Suppressor macrophage (primary cell): ENCODE results near the gene IDS.
"Not testable (repeated sequence)": the region's sequence is repeated elsewhere in the genome, so short reads cannot be mapped to it uniquely, and the experiment has no call there.

Experiments used
- DNase-seq, 4 experiments: peaks; one replicate each; pipeline ENCODE4 v3.0.0-alpha.2; 2020 to 2022

Gene IDS

DNA sequence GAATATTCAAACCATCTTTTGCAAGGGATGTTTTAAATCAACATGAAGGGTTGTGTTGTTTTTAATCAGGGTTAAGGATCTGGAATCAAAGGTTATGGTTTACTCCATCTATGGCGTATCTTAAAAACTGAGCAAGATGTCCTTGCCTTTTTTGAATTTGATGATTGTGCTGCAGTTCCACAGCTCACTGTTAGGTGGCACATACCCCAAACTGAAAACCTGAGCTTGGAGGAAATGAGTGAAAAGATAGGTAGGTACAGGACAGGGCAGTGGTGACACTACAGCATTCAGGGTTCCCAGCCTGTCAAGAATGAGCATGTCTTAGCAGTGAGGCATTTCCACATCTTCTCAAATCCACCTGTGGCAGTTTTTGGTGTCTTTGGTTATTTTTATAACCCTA, 22.6 kb upstream of the IDS start:
- DNase-seq = peak in 2 of 4 experiments; percentile 25 to 36

DNA sequence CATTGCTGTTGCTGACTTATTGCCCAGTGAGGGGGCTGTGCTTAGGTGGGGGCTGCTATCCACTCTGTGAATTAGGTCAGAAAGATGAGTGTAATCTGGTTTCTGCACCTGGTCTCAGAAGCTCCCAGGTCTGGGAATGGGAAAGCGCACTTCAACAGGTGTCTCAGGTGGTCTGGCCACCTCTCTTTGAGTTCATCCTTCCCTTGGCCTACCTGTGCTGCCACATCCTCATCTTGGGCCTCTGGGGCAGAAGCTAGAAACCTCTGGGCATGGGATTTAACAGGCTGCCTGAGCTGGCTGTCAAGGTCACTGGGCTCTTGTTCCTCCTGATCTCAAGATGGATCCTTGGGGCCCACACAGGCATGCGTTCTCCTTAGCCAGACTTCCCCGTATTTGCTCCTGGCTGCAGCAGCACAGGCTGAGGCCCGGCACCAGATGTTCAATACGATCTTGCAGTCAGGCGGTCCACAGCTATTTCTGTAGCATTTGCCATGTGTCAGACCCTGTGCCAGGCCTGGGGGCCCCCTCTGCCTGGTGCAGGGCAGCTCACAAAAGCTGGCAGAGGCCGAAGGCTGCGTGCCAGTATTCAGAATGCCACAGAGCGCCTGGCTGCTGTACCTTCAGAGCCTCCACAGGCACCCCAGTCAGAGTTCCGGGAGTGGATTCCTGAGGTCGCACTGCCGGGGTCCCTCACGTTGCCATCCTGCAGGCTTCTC, 21.4 kb upstream of the IDS start:
- peak in 2 of 4 experiments; percentile 3 to 28 for DNase-seq

DNA sequence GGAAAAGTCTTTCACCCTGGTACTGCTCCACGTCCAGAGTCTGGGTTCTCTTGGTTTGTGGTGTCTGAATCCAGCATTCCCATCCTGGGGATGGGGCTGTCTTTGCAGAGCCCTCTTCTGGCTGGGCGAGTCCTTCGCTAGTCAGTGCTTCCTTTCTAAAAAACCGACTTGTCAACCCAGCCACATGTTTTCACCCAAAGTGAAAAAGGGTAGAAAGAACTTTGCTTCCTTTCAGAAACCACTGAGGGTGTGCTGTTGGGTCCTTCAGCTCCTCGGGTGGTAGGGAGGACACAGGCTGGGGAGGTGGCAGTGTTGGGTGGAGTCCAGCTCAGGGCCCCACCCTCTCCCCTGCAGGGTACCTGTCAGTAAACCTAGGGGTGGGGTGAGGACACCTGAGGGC, 20.8 kb upstream of the IDS start:
- DNase-seq = not testable (repeated sequence)

DNA sequence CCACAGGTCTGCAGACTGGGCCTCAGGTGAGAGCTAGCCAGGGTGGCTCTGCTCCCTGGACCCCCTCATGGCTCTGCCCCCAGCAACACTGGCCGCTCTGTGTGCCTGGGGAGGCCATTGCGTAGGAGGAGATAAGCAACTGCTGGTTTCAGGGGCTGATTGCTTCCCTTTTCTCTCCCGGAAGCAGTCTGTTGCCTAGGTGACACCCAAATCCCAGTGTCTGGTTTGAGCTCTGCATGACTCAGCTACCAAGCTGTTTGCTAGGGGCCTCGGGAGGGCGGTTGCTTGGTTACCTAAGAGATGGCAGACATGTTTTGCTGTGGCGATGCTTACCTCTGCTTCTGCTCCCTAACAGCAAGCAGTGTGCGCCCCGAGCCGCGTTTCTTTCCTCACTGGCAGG, 20.3 kb upstream of the IDS start:
- peak; percentile 54 to 75 (median 68) for DNase-seq

DNA sequence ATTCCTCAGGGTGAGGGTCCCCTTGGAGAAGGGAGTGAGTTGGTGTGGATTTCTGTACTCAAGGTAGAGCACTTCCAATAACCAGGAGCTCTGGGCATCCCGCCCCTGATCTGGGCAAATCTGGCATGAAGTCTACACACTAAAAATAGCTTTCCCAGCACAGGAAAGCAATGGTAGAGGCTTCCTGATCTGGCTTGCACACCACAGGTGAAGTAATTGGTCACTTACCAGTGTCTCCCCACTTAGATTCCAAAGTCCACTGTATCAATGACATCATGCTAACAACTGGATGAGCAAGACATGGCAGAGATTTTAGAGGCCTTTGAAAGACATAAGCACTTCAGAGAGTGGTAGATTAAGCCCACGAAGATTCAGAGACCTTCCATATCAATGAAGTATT, 17.8 kb upstream of the IDS start:
- no peak for DNase-seq

DNA sequence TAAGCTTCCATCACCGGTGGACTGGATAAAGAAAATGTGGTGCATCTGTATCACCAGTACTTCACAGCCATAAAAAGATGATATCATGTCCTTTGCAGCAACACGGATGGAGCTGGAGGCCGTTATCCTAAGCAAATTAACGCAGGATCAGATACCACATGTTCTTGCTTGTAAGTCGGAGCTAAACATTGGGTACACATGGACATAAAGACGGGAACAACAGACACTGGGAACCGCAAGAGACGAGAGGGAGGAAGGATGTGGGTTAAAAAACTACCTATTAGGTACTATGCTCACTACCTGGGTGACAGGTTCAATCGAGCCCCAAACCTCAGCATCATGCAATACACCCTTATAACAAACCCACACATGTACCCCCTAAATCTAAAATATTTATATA, 16.3 kb upstream of the IDS start:
- no peak for DNase-seq

DNA sequence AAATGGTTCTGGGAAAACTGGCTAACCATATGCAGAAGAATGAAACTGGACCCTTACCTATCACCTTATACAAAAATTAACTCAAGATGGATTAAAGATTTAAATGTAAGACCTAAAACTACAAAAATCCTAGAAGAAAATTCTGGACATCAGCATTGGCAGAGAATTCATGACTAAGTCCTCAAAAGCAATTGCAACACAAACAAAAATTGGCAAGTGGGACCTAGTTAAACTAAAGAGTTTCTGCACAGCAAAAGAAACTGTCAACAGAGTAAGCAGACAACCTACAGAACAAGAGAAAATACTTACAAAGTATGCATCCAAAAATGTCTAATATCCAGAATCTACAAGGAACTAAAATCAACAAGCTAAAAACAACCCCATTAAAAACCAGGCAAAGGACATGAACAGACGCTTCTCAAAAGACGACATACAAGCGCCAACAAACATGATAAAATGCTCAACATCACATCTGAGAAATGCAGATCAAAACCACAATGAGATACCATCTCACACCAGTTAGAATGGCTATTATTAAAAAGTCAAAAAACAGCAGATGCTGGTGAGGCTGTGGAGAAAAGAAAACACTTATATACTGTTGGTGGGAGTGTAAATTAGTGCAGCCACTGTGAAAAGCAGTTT, 15.7 kb upstream of the IDS start:
- not testable (repeated sequence) for DNase-seq

DNA sequence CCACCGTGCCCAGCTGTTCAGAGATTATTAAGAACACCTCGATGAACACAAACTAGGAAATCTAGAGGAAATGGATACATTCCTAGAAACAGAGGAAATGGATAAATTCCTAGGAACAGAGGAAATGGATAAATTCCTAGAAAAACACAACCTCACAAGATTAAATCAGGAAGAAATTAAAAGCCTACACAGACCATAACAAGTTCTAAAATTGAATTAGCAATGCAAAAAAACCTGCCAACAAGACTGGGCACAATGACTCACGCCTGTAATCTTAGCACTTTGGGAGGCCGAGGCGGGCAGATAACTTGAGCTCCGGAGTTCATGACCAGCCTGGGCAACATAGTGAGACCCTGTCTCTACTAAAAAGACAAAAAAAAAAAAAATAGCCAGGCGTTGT, 13.1 kb upstream of the IDS start:
- no peak for DNase-seq

DNA sequence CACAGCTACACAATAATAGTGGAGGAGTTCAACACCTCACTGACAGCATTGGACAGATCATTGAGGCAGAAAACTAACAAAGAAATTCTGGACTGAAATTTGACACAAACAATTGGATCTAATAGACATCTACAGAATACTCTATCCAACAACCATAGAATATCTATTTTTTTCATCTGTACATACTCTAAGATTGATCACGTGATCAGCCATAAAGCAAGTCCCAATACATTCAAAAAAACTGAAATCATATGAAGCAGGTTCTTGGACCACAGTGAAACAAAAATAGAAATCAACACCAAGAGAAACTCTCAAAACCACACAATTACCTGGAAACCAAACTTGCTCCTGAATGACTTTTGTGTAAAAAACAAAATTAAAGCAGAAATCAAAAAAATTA, 12.2 kb upstream of the IDS start:
- DNase-seq = no peak

DNA sequence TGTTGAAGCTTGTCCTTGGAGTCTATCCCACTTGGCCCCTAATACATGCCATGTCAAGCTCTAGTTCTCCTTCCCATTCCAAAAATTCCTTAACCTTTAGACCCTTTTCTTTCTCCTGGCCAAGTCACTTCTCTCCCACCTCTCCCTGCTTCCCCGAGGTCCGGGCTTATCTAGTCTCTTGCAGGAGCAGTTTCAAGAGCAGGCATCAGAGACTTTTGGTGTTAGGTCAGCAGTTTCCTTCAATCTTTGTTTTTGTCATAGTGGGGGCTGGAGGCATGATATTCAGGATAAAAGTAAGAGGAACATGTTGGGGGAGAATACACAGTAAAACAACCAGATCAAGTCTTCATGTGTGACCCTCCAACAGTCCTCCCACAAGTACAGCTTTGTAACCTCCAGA, 11.5 kb upstream of the IDS start:
- no peak for DNase-seq

DNA sequence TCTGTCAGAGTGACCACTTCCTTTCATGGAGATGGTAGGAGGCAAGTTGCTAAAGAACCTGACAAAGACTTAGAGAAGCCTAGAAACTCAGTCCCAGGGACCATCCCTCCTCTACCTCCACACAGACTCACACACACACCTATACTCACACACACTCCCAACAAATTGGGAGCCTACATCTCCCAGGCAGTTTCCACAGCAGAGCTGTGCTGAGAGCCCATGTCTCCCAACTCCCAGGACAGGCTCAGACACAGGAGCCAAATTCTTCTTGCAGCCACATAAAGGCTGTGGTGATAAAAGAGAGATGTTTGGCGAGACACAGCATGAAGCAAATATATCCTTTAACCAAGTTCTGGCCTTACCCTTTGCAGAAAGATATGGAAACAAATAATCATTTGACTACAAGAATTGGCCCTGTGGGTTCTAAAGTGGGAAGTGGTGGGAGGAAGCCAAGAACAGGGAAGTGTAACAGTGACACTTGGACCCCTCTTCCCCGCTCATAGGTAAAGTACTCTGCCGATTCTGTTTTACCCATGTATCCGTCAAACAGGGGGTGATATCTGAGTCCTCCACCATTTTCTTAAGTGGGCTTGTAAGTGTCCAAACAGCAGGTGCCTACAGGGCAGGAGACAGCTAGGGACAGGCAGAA, 11.0 kb upstream of the IDS start:
- peak in 3 of 4 experiments; percentile 27 to 36 (median 30) for DNase-seq

DNA sequence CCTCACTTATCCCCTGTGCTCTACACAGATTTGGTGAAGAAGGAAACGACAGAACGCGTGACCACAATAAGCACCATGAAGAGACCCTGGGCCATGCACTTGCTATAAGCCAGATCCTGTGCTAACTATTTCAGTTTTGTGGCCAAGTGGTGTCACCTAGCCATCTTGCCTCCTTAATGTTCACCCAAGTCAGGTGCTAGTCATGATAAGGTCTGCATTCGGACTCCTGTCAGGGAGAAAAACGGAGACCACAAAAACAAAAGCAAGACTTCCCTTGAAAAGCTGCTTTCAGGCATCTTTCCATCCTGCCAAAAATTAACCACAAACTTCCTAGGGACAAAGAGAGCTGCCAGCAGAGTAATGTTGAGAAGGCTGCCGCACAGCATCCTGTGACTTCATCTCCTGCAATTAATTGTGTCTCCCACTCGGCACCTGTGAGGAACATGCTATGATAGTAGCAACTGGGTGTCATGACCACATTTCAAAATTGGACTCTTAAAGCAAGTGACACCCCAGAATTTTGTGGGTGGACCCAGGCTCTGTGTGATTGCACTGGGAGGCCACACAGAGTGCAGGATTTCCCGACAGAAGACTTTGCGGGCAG, 8.8 kb upstream of the IDS start:
- peak in 1 of 4 experiments; percentile 12 for DNase-seq

DNA sequence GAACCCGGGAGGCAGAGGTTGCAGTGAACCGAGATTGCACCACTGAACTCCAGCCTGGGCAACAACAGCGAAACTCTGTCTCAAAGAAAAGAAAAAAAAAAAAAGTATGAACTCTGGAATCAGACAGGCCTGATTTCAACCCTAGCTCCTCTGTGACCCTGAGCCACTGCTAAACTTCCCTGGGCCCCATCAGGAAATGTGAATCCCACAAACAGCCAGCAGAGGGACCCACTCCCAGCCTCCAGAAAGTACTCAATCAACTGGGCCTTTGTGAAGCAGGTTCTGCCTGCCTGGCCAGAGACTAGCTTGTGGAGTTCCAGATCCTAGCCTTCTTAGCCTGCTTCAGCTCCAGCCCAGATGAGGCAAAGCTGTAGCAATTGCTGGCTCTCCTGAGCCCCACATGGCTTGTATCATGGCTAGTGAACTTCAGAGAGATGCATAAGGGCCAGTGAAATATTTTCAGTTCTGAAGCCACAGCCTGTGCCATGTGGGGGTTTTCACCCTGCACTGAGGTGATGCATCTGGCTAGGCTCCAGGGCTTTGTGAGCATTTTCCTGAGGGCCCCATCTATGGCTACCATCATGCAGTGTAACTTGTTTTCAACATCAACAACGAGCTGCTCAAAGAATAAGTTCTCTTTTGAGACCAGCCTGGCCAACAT, 7.2 kb upstream of the IDS start:
- peak; percentile 62 to 71 (median 68) for DNase-seq

DNA sequence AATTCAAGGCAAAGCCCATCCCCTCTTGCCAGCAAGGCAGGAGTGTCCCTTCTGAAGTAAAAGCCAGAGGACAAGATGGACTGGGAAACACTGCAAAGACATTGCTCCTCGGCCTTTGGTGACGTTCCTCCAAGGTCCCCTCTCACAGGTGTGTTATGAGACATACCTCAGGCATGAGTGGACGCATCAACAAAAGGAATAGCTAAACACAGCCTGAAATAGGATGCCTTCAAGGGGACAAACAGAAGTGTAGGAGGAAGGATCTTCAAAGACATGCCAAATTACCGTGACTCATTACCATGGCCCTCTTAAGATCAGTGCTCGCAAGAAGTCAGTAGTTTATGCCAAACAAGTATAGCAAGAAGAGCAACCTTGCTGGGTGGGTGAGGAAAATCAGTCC, 6.0 kb upstream of the IDS start:
- no peak for DNase-seq

DNA sequence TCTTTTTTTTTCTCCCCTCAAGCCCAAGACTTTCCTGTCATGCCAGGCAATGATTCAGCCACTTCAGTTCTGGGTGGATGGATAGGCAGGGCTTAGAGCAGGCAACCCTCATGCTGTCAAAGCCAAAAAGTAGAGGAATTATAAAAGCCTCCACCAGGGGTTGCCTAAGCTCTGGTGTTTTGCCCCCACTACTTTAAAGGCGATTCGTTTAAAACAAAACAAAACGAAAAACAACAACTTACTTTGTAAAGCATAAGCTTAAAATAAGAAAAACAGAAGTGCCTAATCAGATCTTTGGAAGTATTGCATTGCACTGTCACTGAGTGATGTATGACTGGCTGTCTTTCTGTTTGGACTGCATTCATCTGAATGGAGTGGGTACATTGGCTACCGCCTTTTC, 5.3 kb upstream of the IDS start:
- DNase-seq = peak in 3 of 4 experiments; percentile 37 to 49 (median 45)

DNA sequence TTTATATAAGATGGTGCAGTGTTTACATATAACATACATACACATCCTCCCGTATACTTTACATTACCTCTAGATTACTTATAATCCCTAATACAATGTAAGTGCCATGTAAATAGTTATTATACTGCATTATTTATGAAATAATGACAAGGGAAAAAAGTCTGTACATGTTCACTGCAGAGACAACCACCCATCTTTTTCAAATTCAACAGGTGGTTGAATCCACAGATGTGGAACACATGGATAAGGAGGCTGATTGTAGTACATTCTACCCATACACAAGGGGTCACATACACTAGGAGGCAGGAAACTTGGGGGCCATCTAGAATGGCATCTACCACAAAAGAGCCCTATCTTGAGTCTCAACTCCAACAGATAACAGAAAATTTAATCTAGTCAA, 3.4 kb upstream of the IDS start:
- no peak for DNase-seq

DNA sequence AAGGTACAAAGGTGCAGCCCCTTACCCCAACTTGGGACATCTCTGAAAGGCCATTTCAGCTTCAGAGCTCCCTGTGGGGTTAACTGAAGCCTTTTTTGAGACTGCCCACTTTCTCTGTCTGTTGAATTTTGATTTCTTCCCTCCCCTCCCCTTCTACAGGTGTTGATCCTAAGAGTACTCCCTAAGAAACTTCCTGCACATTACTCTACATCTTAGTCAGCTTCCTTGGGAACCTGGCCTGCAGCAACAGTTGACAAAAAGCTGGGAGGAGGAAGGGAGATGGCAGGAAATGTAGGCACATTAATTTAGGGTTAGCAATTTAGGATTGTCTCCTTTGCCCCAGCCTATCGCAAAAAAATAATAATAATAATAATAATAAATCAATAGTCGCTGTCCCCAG, 1.2 kb upstream of the IDS start:
- no peak for DNase-seq

DNA sequence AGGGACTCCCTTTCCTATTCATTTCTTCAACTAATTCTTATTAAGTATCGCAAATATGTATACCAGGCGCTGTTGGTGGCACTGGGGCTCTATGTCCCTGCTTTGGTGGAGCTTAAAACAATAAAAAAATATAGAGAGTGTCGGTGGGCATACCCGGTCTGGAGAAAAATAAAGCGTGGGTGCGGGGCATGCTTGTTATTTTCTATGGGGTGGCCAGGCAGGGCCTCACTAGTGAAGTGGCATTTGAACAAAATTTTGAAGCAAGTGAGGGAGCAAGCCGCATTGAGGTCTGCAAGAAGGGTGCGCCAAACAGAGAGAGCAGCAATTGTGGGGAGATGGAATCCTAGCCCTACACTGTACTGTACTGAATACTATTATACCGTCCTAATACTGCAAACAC, 565 bp upstream of the IDS start:
- no peak for DNase-seq

DNA sequence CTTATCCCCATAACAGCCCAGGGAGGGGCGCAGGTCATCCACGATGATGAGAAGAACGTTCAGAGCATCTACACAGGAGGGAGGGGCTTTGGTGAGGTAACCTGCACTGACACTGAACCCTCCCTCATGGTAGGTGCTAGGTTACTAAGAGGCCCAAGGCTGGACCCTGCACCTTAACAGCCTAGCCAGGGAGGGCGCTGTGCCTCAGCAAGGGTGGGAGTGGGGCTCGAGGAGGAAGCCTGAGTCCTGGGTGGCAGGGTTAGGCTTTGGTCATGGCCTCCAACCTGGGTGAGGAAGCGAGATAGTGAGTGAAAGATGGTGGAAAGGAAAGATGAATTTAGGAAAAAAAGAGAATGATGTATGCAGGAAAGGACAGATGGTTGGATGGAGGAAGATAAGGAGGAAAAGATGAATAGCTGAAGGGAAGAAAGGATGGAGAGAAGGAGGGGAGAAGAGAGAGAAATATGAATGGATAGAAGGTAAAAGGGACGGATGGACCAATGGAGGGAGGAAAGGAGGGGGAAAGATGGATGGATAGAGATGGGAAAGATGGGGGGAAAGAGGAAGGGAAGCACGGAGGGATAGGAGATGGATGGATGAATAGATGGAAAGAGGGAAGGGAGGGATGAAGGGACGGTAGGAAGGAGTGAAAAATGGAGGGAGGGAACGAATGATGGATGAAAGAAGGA, 736 bp downstream of the IDS start:
- peak; percentile 37 to 66 (median 52) for DNase-seq

DNA sequence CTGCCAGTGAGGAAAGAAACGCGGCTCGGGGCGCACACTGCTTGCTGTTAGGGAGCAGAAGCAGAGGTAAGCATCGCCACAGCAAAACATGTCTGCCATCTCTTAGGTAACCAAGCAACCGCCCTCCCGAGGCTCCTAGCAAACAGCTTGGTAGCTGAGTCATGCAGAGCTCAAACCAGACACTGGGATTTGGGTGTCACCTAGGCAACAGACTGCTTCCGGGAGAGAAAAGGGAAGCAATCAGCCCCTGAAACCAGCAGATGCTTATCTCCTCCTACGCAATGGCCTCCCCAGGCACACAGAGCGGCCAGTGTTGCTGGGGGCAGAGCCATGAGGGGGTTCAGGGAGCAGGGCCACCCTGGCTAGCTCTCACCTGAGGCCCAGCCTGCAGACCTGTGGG, 1.7 kb downstream of the IDS start:
- DNase-seq = peak; percentile 33 to 73 (median 66)

DNA sequence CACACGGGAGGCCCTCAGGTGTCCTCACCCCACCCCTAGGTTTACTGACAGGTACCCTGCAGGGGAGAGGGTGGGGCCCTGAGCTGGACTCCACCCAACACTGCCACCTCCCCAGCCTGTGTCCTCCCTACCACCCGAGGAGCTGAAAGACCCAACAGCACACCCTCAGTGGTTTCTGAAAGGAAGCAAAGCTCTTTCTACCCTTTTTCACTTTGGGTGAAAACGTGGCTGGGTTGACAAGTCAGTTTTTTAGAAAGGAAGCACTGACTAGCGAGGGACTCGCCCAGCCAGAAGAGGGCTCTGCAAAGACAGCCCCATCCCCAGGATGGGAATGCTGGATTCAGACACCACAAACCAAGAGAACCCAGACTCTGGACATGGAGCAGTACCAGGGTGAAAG, 2.2 kb downstream of the IDS start:
- DNase-seq = not testable (repeated sequence)

DNA sequence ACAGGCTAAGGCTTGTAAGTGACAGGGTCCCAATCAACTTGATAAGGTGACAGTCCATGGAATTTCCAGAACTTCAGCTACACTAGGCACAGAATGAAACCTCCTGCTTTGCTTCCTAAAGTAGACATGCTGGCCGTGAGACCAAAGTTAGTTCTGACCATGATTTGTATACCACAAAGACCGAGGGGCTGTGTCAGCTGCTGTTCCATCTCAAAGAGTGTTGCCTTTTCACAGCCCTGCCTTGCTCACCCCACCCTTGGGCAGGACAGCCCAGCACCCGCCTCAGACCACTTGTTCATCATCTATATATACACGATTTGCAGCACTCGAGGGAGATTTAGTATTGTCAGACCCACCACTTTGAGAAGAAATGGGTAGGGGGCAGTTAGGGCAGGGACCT, 5.3 kb downstream of the IDS start:
- no peak for DNase-seq
